GM21619 (cell line): ENCODE measurements around the gene KCNJ6.
"Not testable (repeated sequence)": the region's sequence is repeated elsewhere in the genome, so short reads cannot be mapped to it uniquely, and the experiment has no call there.

ENCODE experiments used
- ATAC-seq: cut with Tn5 transposase; IDR thresholded peaks from one replicate; pipeline ENCODE4 v1.9.1; 2021; ENCODE audit not compliant: unreplicated experiment

The KCNJ6 gene, protein sequence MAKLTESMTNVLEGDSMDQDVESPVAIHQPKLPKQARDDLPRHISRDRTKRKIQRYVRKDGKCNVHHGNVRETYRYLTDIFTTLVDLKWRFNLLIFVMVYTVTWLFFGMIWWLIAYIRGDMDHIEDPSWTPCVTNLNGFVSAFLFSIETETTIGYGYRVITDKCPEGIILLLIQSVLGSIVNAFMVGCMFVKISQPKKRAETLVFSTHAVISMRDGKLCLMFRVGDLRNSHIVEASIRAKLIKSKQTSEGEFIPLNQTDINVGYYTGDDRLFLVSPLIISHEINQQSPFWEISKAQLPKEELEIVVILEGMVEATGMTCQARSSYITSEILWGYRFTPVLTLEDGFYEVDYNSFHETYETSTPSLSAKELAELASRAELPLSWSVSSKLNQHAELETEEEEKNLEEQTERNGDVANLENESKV

DNA sequence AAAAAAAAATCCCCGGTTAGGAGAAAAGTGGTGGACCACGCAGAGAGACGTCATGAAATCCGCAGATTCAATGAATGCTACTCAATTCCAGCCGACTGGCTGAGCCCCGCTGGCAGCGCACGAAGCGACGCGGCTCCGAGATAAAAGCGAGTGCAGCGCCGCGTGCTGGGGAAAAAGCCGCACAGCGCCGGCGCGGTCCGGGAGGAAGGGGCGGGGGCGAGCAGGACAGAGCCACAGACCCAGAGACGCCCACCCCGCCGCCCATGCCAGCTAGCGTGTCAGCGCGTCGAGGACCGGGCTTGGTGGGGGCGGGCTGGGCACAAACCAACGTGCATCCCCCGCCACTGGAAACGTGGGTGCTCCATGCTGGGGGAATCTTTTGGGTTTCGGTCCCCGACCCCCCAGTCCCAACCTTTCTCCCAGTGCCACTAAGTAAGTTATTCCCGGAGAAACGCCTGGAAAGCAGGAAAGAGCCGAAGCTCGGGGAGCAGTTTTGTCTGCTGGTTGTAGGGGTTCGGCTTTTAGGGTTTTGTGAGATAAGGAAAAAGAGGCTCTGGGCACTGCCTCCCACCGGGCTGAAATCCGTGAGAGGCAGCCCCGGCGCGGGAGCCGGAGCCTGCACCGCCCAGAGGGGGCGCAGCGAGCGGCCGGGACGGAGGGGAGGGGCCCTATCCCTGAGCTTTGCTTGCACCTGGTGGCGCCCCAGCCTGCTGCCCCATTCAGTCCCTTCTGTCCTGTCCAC is at the start of gene KCNJ6:
KCNJ6 (minus strand) TSS at position 148 of the 742 bp plus-strand sequence. CDS start 75,775 bp downstream, outside the sequence.
- no peak for ATAC-seq

DNA sequence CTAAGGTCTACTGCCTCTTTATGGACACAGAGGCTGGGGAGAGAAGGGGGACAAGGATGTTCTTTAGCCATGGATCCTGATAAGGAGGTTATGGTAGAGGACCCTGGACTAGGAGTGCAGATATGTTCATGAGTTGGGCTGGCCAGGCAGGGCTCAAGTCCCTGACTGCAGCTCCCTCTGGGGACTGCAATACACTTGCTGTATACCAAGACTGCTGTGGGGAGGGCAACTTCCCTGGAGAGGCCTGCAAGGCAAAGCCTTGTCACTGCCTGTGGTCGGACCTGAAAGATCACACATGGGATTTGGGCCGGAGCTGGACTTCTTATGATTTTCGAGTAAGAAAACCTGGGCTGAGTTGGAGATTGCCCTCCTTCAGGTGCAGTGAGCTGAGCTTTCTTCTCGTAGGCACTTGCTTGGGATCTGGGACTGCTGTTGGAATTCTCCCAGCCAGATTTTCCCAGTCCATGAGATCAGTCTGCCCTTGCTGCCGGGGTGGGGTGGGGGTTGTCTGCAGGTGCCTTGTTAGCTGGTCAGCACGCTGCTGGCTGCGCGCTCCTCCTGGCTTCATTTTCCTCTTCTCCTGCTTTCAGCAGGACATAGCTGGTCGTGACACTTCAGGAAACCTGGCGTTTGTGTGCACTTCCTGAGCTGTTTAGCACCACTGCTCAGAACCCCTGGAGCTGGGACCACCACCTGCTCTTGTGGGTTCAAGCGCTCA is 49.0 kb upstream of the KCNJ6 start:
- no peak for ATAC-seq

- no peak for ATAC-seq
Observed at GRCh38 chr21:37958537-37958936, 42.3 kb upstream of the KCNJ6 start.

DNA sequence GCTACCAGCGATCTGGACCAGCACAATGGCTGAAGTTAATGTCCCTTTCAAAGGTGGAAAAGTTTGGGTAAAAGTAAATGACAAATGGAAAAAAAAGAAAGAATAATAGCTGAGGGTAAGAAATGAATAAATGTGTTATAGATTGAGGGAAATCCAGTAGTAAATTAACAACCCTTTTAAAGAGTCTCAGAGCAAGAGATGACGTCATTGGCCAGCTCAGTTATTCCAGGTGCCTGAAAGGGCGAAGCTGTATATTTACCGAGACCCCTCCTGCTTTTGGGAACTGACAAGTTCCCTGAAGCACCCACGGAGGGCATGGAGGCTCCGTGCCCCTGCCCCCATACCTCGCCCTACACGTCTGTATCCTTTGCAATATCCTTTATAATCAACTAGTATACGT is 40.5 kb upstream of the KCNJ6 start:
- ATAC-seq = no peak

DNA sequence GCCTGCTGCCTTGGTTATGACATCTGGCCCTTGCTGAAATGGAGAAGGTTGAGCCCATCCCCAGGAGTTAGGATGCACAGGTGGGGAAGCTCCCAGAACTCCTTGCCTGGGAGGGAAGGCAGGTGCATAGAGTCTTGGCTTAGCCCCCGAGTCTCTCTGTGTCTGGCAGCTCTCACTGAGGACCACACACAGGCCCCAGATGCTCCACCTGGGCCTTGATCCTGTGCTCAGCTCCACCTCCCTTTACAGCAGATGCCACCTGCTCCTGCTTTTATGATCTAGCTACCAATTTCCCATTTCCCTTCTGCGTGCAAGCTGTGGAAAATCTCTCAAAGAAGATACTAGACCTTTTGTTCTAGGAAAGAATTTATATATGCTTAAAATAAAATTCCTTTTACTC is 28.8 kb upstream of the KCNJ6 start:
- no peak for ATAC-seq

GRCh38 chr21:37944496-37944895 is 28.2 kb upstream of the KCNJ6 start:
- ATAC-seq = no peak

DNA sequence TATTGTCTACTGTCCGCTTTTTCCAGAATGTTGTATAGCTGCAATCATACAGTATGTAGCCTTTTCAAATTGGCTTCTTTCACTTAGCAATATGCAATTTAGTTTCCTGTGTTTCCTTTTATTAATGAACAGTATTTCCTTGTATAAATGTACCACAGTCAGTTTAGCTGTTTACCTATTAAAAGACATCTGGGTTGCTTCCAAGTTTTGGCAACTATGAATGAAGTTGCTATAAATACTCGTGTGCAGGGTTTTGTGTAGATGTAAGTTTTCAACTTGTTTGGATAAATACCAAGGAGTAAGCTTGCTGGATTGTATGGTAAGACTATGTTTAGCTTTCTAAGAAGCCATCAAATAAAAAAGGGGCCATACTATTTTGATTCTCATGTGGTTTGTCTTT is 24.4 kb upstream of the KCNJ6 start:
- ATAC-seq = no peak

GRCh38 chr21:37939838-37940237 is 23.6 kb upstream of the KCNJ6 start:
- ATAC-seq = no peak

DNA sequence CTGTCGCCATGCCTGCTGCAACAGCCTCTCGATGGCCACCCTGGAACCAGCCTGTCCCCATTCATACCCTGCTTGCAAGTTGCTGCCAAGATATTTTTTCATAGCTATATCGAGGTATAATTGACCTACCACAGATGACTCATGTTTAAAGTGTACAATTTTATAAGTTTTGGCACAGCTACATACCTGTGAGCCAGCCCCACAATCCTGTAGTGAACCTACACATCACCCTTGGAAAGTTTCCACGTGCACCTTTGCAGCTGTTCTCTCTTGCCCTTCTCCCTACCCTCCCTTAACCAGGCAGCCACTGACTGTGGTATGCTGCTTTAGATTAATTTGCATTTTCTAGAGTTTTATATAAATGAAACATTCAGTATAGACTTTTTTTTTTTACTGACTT is 23.0 kb upstream of the KCNJ6 start:
- ATAC-seq = no peak

DNA sequence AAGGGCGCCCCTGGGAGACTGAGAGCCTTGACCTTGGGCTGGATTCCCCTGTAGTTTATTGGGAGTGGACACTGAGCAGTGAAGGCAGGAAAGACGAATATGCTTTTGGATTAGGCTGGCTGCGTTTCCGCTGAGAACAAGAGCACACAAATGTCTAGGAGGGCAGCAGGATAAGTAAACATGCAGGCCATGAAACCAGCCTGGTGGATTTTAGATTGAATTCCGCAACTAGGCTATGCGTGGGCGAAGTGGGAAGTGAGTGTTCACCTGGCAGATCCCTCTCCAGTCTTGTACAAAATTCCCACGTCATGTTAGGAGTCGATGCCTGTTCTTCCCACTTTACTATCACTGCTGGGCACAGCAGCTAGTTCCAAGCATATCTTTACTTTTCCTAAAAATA is 21.4 kb upstream of the KCNJ6 start:
- ATAC-seq = no peak

DNA sequence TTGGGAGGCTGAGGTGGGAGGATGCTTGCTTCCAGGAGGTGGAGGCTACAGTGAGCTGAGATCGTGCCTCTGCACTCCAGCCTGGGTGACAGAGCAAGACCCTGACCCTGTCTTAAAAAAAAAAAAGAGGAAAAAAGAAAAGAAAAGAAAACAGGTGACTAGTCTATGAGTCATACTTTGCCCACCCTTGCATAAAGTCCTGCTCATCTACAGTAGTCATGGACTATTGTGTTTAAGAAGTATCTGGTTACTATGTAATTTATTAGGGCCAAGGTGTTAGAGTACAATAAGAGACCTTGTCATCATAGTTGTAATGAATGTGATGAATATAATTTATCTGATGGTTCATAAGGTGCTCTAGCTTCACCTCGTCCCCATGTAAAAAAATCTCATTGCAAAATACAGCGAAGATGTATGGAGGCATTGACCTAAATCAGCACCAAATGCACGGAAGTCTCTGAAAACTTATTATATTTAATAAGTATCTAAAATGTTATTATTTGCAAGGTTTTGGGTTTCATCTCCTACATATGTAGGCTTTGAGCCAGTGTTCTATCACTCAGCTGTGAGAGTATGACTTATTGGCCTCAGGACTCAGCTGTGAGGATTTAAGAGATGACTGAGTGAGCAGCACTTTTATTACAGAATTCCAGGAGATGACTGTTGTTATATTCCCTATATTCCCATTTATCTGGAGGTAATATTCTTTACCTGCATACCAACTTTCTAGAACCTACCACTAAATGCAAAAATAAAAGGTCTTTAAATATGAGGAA is 19.9 kb upstream of the KCNJ6 start:
- ATAC-seq = no peak

DNA sequence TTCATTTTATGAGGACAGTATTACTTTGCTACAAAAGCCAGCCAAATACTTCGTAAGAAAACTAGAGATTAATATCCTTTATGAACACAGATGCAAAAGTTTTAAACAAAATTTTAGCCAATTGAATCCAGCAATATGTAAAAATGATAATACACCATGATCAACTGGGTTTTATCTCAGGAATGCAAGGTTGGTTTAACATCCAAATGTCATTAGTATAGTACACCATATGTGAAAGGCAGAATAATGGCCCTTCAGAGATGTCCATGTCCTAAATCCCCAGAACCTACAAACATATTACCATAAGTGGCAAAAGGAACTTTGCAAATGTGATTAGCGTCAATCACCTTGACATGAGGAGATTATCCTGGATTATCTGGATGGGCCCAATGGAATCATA is 16.7 kb upstream of the KCNJ6 start:
- no peak for ATAC-seq

DNA sequence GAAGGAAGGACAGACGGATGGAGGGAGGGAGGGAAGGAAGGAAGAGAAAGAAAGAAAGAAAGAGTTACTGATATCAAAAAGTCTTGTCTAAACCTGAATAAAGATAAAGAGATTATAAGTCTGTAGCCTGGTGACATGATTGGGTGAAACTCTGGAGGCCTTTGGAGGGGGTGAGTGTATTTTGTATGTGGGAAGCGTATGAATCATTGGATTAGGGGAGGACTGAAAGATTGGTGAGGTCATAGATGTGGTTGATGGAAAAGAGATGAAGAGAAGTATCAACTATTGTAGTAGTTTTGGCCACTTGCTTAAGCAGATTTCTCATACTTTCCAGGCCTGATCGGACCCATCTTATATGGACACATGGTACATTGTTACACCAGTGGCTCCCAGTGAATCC is 11.5 kb upstream of the KCNJ6 start:
- ATAC-seq = no peak

DNA sequence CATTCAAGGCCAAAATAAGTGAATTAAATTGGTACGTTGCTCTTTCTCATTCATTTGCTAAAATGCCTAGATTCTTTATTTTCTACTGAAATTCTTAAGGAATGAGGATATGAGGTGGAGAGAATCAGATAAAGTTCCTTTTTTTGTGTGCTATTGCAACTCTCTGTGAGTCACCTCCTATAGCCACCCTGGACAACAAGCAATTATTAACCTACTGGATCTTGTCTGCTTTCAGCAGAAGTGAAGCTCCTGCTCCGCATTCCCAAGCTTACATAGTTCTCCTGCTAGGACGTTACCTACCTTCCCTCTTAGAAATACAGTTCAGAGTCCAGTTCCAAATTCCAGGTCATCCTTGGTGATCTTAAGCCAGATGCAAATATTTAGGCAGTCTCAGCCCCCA is 4.8 kb upstream of the KCNJ6 start:
- ATAC-seq = no peak

GRCh38 chr21:37920302-37920701 is 4.0 kb upstream of the KCNJ6 start:
- ATAC-seq = not testable (repeated sequence)

GRCh38 chr21:37917612-37918011 is 1.4 kb upstream of the KCNJ6 start:
- no peak for ATAC-seq

- ATAC-seq = no peak
Observed at GRCh38 chr21:37915941-37916309, 332 bp downstream of the KCNJ6 start.

- no peak for ATAC-seq
Observed at GRCh38 chr21:37915497-37915911, 753 bp downstream of the KCNJ6 start.

DNA sequence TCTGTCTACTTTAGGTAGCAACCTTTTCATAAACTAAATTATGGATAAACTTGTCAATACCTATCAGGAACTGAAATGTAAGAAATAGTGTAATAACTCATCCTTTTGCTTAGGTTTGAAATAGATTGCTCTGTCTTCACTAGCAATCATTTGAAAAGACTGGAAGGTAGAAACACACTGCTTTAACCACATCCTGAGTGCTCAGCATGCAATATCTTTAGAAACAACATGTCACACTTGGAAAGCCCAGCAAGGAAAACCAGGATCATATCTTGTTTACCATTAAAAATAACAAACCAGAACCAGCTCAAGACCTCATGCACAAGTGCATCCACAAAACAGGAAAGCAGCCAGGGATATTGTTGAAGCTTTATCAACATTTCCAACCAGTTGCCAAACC is 3.6 kb downstream of the KCNJ6 start:
- ATAC-seq = no peak

DNA sequence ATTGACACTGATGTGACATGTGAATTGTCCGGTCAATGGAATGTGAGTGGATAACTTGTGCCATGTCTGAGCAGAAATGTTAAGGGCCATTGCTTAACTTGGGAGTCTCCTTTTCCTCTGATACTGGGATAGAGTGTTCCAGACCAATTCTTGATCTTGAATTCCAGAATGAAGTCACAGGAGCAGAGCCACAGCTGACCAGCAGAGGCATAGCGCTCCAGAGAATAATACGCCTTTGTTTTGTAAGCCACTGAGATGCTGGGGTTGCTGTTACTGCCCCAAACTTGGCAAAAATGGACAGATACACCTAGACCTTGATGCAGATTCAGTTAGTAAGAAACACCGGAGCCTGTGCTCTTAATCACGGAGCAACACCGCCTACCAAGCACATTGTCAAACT is 6.3 kb downstream of the KCNJ6 start:
- no peak for ATAC-seq

DNA sequence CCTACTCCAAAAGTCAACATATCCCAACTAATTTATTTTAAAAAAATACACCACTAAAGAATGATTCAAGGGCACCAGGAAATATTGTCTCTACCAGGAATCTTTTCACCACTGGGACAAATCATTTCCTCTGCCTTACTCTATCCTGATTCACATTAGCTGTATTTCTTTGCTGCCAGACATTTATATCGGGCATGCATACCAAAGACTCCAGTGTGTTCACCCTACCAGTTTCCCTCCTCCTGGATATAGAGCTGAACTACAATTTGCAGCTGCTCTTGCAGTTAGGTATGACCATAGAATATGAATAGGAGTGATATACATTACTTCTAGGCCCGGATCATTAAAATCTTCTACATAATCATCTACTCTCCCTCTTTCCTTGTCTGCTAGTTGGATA is 7.6 kb downstream of the KCNJ6 start:
- no peak for ATAC-seq
